Activated CD8-positive, alpha-beta memory T cell treated with anti-CD3 and anti-CD28 coated beads for 1 hour (primary cell): ENCODE results near the gene DIAPH3.

ENCODE experiments used
- DNase-seq, 2 donors: peaks; one replicate each; pipeline ENCODE4 v3.0.0-alpha.2; 2020; ENCODE audit warnings: low read depth in 1 of 2; ENCODE audit errors: extremely low read depth in 1 of 2

The DIAPH3 gene

DNA sequence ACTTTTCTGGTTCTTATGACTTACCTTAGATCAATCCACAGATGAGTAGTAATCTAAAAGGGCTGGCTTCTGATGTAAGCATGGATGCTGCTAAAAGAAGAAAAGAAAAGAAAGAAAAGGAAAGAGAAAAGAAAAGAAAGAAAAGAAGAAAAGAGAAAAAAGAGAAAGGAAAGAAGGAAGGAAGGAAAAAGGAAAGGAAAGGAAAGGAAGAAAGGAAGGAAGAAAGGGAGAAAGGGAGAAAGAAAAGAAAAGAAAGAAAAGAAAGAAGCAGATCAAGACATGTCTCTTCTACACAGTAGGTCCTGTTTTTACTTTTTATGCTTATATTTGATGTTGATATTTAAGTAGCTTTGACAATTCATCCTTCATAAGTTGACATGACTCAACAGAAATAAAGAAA is 421.3 kb downstream of the DIAPH3 start:
- no peak for DNase-seq

DNA sequence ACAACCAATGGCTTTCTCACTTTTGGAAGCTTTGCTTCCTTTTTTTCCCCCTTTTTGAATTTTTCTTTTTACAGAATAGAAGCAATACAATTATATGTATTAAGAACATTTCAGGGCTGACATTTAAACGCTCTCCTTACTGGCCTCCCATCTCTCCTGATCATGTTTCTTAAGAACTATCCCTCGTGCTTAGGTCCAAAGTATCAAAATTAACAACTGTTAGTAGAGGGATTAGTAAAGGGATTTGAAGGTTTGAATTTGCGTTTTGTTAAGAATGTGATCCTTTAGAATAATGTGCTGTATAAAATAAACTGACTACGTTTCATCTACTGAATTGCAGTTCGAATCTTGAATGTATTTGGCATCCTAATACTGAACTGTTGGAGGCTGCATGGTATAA is 424.8 kb downstream of the DIAPH3 start:
- no peak for DNase-seq

DNA sequence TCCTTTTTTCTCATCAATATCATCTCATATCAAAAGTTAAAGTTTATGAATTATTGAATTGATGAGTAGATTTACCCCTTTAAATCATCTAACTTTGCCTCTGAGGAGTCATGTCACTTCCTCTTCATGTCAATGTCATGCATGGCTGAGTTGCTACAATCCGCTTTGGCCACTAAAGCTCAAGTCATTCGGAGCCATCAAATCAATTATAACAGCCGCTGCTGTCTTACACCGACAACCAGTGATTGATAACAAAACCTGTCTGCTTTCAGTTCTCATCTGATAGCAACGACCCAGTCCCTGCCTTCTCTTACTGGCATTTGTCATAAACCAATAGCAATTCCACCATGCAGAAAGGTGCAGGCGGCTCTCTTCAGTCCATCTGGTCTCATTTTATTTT is 429.3 kb downstream of the DIAPH3 start:
- no peak for DNase-seq

DNA sequence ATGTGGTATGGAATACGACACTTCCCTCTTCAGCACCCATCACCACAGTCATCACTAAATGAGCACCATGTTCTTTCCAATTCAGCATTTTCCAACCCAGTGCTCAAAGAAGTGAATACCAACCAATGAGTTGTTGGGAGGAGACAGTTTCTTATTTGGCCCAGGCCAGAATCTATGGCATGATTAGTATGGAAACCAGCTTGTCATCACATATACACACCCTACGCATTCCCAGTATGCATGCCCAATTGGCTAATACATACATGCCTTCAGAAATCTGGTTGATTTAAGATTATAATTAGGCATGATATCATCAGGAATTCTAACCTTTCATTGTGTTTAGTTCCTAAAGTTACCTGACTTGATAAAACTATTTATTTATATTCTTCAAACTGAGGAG is 430.0 kb downstream of the DIAPH3 start:
- no peak for DNase-seq

DNA sequence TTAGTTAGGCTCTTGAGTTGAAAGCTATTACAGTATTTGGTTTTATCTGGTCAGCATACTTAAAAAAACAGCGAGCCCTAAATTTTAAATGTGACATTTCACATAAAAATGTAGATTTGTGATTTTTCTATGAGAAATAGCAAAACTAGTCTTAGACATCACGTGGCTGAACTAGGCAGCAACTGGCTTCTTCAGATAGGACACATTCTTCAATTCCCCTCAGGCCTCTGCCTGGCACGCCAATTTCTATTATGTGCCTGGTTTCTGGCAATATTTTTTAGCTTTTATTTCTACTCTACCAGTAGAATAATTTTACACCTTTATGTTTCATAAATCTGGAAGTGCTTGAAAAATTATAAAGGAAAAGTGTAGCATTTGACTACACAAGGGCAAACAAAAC is 433.7 kb downstream of the DIAPH3 start:
- DNase-seq = no peak

DNA sequence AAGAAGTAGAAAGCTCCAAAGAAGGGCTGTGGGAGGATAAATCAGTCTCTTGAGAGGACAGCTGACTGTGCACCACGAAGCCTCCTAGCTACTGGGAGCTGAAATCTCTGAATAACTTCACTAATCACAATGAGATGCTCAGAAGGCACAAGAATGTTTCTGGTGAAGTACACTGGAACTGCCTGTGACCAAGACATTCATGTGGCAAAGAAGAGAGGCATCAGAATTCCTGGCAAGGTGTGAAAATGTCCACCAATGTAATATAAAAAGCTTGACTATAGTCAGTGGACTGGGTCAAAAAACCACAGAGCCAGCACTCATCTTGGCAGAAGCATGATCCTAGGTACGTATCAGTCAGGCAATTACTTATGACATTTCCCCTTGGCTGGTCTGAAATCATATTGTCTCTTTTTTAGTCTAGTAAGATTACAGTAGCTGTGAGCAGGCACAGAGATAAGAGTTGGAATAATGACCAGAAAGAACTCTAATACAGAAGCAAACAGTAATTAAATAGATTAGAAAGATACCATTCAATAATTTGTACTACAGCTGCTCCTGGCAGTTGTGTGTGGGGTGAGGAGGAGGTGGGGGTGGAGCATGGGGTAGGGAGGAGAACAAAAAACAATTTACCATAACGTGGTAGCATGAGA is 434.7 kb downstream of the DIAPH3 start:
- no peak for DNase-seq

DNA sequence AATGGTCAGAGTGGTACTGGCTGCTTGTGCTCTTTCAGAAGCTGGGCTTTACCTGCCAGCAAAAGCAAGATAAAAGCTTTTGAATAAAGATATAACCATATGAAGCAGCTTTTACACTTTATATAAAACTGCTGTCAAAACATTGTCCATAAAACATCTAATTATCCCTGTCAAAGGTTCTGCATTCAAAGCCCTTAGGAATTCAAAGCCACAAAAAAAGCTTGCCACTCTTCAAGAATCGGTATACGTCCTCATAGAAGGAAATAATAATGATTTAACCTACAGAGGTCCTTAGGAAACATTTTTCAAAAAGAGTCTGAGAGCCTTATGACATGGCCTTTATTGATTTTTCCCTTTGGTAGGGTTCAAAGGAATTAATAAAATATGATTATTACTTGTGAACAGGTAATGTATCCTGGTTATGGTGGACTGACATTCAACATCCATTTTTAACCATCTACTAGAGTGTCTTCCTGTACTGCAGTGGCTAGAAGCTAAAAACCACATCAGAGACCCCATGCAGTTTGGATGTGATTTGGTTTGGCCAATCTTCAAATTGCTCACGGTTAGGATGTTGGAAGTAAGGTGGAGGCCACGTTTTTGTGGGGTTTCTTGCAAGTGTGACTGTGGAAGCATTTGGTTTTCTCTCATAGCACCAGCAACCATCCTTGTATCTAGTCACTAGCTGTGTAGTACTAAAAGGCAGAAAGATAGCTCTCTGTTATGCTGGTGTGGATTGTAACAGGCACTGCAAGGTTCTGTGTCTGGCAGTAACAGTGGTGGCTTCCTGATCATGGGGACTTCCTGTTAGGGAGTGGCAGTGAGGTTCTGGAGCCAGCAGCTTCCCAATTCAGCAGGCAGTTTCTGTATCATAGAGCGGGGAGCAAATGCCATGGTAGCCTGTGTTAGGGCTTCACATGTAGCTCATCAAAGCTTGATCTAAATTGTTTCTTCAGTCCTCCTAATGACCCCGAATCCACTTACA is 441.5 kb downstream of the DIAPH3 start:
- no peak for DNase-seq

DNA sequence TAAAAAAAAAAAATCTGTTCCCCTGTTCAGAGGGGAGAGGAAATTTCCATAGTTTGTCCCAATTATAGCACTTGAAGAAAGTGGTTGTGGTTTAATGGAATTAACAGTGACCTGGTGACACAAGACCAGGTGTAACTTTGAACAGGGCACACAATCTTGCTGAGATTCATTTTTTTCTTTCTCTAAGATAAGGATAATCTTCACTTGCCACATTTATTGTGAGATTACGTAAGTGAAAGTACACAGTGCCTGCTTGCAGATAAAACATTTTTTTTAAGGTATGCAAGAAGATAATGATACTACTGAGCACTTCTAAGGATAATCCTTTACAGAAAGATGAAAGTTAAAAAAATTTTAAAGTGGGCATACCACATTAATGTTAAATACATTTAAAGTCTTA is 448.1 kb downstream of the DIAPH3 start:
- no peak for DNase-seq

DNA sequence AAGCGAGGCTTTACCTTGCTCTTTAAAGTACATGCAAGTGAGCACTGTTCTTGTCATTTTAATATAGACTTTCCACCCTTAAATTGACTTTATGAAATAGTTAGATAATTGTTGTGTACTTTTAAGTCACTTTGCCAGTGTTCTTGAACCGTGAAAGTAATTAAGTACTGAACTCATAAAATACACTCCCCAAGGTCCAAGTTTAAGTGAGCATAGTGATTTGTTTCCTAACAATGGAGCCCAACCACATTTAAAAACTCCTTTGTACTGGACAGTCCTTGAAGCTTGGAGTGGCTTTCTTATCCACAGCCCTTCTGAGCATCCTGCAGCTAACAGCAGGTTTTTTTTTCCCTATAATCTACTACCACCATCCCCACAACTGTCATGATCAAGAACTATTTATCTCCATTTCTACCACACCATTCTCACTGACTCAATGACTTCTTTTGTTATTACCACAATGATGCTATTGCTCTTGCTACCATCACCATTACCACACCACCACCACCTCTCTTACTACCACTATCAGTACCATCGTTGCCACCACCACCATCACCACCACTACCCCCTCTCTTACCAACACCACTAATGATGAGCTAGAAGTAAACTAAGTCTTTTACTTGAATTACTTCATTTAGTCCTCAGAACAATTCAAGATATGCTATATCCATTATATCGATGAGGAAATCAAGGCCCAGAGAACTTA is 452.6 kb downstream of the DIAPH3 start:
- DNase-seq = no peak

DNA sequence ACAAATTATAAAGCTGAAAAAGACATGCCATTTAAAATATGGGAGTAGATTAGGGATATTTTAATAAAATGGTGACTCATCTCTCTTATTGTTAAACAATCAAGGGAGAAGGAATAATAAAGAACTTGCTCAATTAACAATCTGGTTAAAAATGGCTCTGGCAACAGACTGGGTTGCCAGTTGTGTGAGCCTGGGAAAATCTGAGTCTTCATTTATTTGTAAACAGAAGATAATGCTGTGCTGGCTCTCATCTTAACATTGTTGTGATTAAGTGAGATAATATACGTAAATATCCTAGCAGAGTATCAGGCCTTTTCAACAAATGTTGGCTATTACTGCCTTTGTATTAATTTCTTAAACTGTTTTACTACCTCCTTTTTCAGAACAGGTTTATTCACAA is 453.3 kb downstream of the DIAPH3 start:
- DNase-seq = no peak

DNA sequence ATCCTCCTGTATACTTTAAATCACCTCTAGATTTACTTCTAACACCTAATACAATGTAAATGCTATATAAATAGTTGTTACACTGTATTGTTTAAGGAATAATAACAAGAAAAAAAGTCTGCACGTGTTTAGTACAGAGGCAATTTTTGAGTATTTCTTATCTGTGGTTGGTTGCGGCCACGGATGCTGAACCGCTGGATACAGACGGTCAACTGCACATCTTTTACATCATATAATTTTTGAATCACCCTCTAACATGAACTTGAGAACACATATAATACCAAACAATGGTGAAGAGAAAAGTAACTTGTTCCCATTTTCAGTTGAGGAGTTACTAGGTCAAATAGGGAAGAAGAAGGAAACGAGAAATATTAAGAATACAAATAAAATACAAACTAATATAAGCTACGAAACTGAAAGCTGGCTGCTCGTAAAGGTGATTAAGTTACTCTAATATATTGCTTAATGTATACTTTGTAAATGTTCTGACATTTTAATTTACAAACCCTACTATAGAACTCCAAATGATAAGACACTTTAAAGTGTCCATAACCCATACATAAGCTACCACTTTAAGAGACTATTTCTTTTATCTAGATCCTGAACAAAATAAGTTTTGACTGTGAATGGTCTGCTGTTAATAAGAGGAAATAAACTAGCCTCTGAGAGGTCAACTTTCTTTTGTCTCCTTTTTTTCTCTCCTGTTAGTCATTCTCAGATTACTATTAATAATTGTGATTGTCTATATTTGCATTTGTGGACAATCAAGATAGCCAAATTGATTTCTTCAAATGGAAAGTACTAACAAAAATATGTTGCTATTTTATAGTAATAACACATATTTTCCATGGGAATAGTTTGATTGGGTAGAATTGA is 457.4 kb downstream of the DIAPH3 start:
- DNase-seq = no peak

DNA sequence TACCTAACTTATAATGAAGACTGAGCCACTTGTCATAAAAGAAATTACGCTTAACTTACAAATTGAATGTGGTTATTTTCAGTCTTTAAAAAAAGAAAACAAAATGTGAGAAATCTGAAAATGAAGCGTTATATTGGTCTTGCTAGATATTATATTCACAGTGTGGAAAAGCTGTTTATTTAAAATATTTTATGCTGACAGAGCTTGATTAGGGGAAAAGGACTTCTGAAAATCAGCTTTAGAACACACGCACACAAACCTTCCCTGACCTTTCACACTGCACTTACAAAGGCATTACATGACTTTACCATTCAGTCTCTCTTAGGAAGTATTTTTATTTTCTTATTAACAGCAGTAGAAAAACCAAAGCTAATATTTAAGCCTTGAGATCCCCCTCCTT is 461.5 kb downstream of the DIAPH3 start:
- no peak for DNase-seq

DNA sequence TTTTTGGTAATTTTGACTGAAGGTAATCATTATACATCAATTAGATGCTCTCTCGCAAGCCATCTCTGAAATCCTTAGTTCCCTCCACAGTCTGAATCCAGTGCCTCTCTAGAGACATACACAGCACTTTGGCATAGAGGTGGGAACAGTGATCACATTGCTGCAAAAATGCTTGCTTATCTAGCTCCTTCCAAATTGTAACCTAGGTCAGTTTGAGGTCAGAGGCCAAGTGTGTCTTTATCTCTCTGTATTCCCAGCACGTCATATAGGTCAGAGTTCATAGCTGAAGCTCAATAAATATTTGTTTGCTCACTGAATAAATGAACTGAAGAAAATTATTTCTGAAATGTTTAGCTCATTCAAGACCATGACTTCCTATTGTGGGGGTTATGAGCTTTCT is 462.5 kb downstream of the DIAPH3 start:
- no peak for DNase-seq

DNA sequence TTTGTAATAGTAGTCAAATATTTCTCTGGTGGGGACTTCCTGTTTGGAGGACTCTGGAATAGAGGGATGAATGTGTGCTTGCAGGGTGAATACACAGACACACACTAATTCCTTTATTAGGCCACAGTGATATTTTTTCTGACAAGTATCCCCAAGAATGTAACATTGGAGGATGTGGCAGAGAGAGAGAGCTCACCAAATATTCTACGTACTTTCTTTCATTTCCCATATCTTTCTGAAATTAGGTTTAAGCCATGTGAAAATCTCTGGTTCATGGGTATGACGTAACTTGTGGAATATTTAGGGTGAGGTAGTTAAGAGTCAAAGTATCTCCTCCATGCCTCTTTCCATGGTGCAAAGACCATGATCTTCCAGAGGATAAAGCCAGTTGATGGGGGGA is 463.4 kb downstream of the DIAPH3 start:
- no peak for DNase-seq

DNA sequence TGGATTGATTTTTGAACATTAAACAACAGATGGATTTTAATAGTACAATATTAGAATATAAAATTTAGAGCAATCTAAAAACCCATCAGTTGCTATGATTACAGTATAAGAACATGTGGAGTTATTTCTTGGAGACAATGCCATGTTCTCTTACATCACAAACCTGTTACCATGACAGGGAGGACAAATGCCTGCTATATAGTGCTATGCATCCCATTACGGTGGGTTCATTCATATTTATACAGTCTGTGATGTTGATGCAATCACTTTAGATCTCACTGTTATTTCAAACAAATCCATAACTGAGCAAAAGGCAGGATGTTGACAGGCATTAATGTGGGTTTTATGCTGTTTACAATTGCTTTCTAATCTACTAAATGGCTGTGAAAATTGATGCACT is 467.5 kb downstream of the DIAPH3 start:
- DNase-seq = no peak

DNA sequence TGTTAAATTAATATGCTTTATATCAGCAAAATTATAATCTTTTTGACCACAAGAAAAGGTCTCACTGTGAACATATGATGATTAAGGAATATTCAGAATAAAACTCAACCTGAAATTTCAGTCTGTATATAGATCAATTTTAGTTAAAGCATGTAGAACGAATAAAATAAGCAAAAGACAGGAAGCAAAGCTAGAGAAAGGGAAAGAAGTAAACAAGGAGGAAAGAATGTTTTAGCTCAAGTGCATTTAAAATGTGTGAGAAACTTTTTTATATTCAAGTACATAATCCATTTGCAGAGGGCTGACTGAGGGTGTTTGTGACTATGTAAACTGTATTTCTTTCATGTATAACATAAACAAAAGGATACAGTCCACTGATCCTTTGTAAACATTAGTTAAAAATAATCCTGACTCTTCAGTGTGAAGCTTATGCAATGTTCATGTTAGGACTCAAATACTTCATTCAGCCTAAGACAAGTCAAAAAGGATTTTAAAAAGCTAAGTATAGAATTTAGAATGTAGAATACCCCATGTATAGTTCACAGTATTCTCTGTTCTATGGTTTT is 472.1 kb downstream of the DIAPH3 start:
- no peak for DNase-seq

DNA sequence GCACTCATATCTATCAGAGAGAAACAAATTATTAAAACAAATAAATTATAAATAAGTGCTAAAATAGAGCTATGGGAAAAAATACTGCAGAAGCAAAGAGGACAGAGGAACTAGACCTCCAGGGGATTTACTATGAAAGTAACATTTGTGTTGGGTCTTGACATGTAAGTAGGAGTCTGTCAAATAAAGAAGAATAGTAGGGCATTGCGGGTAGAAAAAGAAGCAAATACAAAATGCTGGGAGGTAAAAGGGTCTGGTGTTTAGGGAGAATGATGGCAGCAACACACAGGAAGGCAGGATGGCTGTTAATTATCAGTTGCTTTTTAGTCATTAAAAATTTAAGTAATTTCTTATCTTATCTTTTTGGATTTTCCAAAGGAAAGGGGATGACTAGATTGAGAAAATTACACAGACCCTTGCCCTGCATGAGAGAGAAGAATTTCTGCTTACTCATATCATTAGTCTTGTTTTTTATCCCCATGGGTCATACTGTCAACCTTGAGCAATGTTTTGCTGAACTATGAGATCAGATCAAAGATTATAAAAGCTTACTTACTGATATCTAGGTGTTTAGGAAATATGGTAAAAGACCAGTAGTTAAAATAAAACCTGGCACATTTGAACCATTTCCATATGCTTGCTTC is 472.7 kb downstream of the DIAPH3 start:
- no peak for DNase-seq

DNA sequence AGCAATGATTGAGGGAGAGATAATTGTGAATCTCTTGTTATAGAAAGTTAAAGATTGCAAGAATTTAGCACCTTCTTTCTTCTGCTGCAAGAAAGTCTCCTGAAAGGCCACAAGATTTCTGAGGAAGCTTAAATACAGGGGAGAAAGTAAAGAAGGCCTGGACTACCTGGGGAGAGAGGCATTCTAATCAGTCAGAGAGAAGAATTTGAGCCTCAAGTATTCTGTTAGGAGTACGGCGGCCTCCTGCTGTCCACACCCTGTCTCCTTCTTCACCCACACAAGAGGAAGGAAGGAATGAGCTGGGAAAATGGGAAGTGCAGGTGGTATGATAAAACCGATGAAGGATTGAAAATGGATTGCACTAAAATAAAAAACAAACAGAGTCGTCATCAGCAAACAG is 474.7 kb downstream of the DIAPH3 start:
- DNase-seq = no peak

DNA sequence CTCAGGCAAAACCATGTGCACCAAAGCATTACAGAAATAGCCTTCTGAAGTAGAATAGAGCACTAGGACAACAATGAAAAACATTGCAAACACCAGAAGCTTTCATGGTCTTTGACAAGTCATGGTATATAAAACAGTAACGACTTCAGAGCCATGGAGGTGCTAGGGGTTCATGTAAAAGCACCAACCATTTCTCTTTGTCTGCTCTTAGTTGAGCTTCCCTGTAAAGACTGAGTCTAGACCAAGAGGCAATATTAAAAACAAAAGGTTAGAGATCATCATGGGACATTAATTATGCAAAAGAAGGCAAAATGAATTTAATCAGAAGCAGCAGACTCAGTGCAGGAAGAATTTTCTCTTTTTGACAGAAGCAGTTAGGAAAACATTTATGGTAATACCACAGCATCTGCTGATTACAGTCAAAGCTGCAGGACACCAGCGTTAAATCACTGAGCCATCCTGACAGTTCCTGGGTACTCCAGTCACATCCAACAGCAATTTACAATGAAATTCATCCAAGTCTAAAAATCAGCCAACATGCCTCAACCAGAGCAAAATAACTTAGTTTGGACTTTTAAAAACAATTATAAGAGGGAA is 476.8 kb downstream of the DIAPH3 start:
- DNase-seq = no peak

DNA sequence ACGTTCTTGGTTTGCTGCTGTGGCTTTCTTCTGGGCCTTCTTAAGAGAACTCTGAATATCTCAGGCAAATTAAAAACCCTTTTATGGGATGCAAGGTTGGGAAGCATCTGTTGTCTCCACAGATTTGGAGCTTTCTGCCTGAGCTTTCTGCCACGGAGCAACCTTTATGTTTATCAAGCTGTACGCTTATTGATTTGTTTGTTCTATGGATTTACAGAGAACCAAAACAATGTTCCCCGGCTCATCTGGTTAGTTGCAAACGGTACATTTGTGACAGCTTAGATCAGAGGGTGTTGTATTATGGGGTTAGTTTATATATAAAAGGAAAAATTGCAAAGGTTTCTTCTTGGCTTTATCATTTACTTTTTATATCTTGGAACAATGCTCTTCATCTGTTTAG is 479.6 kb downstream of the DIAPH3 start:
- no peak for DNase-seq
